Astrocyte of the hippocampus (primary cell): ENCODE measurements around the gene NAA20.

Experiments used
- DNase-seq: peaks from one replicate; pipeline ENCODE4 v3.0.0; 2011; ENCODE audit warnings: low read depth, low spot score

NAA20 gene

DNA sequence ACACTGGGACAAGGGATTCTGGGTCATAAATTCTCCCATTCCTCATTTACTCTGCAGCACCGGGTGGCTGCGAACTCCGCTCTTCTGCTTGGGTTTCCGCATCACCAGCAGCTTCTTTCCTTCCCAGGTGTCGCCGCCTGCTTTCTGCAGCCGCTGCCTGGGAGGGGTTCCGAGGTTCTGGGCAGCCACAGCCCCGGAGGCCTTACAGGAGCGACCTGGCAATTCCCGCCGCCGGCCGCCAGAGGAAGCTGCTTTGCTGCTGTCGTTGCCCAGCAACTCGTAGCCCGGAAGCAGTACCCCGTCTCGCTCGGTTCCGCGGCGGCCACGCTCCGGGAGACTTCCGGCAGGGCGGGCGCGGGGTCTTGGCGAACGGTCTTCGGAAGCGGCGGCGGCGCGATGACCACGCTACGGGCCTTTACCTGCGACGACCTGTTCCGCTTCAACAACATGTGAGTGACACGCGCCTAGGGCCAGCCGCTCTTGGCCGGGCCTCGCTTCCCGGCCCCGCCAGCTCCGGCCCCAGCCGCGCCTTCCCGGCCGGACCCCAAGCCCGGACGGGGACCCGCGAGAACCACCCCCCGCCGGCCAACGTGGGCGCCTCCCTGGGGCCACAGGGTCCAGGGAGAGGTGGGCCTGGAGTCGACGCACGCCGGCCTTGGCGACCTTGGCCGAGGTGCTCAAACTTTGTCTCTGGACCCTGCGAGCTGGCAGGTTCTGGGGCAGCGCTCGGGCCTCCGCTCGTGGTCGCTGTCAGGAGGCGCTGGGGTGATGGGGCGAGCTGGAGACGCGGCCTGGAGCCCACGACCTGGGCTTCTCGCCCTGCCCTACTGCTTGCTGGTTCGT lies at the start of gene NAA20:
NAA20 (plus strand) TSS at position 362 of the 843 bp plus-strand sequence; CDS start at position 397, 35 bp downstream.
- DNase-seq = peak; percentile 97

DNA sequence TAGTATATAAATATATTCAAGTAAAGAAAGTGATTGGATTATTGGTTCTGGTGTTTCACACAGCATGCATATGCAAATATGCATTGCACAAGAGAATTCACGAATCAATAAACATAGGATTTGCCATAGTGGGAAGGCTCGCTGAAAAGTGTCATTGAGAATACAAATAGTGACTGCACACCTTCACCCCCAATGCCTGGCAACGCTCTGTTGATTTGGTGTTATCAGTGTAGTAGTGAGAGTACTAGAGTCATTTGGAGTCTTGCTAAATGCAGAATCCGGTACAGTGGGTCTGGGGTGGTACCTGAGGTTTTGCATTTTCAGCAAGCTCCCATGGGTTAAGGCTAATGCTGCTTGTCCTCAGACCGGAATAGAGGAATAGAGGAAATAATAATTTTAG lies 49.7 kb upstream of the NAA20 start:
- DNase-seq = no peak

DNA sequence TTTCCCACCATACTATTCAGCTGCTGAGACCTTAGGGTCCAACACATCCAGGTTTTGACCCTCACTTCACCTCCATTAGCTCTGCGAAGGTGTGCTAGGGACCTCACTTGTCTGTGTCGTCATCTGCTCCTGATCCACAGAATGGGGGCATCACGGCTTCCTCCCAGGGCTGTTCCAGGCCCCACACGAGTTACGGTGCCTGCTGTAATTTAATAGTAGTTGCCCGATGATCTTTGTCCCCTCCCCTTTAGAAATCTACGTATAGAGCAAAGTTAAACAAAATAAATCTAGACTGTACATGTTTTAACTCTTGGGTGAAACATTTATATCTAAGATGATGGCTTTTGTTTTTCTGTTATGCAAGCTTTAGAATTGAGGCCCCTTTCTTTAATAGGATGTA lies 49.1 kb upstream of the NAA20 start:
- DNase-seq = no peak

GRCh38 chr20:19968466-19969073 lies 48.6 kb upstream of the NAA20 start:
- no peak for DNase-seq

GRCh38 chr20:19969106-19969505 lies 48.1 kb upstream of the NAA20 start:
- no peak for DNase-seq

DNA sequence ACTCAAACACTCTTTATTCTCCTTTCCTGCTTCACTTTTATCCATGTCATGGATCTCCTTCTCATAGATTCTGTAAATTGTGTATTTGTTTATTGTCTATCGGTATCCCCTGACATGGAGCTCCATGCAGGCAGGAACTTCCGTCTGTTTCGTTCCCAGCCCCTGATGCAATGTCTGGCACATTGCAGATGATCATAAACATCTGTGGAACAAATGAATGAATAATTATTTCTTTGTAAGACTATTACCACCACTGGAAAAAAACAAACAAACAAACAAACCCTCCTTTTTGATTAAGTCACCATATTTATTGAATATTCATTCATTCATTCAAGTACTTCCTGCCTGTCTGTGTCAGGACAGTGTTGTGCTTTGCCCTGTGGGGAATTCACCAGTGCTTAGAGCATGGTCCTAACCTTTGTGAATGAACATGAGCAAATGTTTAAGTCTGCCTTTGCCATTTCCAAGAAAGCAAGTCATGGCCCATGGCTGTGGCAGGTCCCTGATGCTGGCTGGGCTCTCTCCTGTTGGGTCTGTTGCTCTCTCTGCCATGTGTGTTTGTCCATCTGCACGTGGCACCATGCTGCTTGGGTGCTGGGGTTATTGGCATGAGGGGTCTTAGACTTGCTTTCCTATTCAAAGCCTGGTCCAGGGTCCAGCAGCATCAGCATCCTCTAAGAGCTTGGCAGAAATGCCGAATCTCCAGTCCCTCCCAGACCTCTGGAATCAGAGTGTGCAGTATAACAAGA lies 47.5 kb upstream of the NAA20 start:
- no peak for DNase-seq

DNA sequence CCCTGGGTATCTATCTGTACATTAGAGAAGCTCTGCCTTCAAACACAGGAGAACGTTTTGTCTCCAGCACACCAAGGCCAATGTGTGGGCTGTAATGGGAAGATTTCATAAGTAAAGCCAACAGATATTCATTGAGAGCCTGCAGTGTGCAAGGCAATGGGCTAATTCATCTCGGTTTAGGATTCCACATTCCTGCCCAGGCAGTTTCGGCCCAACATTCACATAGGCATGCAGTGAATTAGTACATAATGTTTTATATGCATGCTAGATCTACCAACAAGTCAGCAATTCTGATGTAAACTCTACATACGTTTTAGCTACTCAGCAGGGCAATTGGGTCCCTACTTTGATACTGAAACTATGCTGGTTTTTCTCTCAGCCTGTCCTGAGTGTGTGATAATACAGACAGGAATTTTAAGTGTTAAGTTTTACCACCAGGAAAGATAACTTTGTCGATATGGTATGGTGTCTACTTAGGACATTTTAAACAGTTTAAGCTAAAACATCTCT lies 46.9 kb upstream of the NAA20 start:
- no peak for DNase-seq

GRCh38 chr20:19971116-19971515 lies 46.0 kb upstream of the NAA20 start:
- DNase-seq = no peak

- DNase-seq = peak; percentile 63
Observed at GRCh38 chr20:19973961-19974629, 43.1 kb upstream of the NAA20 start.

- peak; percentile 96 for DNase-seq
Observed at GRCh38 chr20:19974630-19975435, 42.3 kb upstream of the NAA20 start.

DNA sequence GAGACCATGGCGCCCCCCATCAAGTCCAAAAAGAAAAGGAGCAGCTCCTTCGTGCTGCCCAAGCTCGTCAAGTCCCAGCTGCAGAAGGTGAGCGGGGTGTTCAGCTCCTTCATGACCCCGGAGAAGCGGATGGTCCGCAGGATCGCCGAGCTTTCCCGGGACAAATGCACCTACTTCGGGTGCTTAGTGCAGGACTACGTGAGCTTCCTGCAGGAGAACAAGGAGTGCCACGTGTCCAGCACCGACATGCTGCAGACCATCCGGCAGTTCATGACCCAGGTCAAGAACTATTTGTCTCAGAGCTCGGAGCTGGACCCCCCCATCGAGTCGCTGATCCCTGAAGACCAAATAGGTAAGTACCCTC lies 41.7 kb upstream of the NAA20 start:
- peak; percentile 60 for DNase-seq

DNA sequence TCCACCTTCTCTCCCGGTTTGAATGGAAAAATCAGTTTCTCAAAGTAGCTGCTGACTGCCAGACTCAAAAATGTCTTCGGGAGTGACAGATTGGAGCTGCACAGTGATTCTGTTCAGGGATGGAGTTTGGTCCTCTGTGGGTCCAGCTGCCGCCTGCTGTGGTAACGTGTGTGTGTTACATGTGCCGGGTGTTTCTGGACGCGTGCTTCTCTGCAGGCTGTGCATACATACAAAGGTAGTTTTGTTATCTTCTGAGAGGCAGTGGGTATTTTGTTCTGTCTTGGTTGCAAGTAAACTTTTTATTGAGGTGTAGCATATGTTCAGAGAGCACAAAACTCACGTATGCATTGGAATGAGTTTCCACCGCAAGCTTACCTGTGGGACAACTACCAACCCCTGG lies 41.3 kb upstream of the NAA20 start:
- DNase-seq = peak; percentile 50

GRCh38 chr20:19976595-19977372 lies 40.4 kb upstream of the NAA20 start:
- peak; percentile 96 for DNase-seq

- no peak for DNase-seq
Observed at GRCh38 chr20:19977373-19977770, 39.8 kb upstream of the NAA20 start.

DNA sequence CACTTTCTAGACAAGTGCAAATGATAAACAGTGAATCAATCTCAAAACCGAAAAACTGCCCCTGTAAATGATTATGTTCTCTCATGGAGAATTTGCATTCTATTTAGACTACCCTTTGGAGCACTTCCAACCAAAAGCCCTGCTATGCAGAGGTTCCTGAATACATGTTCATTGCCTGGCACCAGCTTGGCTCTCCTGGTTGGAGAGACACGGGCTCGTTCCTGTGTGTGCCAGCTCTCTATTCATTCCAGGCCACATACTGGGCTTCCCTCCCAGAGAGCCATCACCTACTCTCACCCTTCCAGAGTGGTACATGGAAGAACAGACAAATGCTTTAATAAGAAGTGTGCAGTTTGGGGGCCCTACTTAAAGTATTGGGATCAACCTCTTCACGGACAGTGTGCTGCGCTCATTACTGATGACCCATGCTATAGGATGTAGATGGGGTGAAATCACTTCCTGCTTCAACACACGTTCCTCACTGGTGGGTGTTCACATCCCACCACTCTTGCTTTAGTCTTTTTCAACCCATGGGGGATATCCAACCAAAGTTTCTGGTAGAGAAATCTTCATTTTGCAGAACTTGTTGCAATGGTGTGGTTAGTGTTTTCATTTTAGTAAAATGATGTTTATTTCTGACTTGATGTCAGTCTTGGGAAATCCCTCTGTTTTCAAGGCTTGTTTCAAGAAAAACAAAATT lies 38.5 kb upstream of the NAA20 start:
- DNase-seq = no peak

DNA sequence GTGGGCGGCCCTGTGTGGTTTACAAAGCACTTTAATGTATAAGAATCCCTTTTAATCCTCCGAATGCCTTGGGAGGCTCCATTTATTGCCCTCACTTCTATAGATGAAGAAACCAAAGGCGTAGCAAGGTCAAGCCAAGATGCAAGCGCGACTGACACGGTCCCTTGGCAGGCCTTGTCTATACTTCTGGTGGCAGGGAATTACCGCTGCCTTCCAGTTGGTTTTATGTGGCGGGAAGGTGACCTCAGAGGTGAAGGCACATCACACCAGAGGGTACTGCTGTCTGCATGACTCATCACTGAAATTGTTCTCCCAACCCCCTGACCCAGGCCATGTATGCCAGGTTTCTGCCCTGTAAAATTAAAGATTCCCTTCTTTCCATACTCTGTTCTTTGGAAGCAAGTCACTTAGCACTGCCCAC lies 36.1 kb upstream of the NAA20 start:
- peak; percentile 52 for DNase-seq

DNA sequence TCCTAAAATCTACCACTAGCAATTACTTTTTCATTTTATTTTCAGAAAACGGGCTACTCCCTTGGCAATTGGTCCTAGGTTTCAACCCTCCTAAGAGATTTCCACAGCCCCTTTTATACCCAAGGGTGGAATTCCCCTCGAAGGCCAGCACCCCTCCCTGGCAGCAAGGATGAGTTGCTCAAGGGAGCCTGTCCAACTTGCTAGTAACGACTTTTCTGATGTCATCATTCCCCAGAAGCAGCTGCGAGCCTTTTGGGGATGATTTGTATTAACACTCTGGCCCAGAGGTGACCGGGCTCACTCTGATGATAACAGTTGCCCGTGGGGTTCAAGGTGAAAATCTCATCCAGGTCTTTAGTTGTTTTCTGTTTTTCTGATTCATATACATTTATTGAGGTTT lies 30.7 kb upstream of the NAA20 start:
- no peak for DNase-seq

DNA sequence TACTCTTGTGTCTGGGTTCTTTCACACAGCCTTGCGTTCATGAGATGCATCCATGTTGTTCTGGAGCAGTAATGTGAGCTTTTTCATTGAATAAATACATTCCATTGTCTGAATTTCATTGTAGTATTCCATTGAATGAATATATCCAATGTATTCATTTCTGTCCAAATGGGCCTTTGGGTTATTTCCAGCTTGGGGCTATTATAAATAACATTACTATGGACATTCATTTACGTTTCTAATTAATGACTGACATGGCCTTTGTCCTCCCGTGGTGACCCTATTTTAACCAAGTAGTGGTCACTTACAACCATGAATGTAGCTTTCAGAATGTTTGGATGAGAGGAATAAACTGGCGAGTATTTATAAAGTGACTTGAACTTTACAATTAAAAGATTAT lies 30.1 kb upstream of the NAA20 start:
- DNase-seq = no peak

DNA sequence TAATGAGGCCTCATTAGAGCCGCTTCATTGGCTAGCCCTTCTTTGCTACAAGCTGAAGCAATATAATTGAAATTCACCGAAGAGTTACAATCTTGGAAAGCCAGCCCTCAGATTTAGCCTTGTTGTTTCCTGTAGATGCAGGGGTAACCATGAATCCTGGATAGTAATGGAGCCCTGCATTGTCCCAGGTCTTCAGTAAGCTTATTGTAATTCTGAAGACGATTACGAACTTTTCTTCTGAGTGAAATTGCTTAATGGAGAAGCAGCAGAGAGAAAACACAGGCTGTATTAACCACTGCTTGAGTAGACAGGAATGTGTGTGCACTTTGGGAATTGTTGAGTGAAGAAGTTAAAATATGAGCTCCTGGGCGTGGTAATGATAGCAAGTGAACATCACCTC lies 26.3 kb upstream of the NAA20 start:
- DNase-seq = peak; percentile 60

- DNase-seq = no peak
Observed at GRCh38 chr20:19991308-19991707, 25.9 kb upstream of the NAA20 start.
